T-helper 2 cell (primary cell): ENCODE results near the gene RAPGEF3.

Experiments
- DNase-seq, 5 experiments: peaks; one replicate each; pipeline versions ENCODE4 v3.0.0 to v3.0.0-alpha.2; 2012 to 2022
- total RNA-seq, 2 donors: gene quantifications; one replicate each; lab custom pipeline; 2026; lab: John Stamatoyannopoulos, UW

The RAPGEF3 gene
- total RNA-seq = 0.62 to 0.67 reads per million in 2 donors

- peak; percentile 54 to 67 (median 61) for DNase-seq
These were observed at the start of gene RAPGEF3 for GRCh38 chr12:47758834-47759690. Gene RAPGEF3 (minus strand): TSS chr12:47758880. CDS start chr12:47758556, 324 bp downstream.

GRCh38 chr12:47808050-47808449, 49.4 kb upstream of the RAPGEF3 start:
- peak; percentile 33 to 89 (median 60) for DNase-seq

GRCh38 chr12:47807338-47807737, 48.7 kb upstream of the RAPGEF3 start:
- no peak for DNase-seq

- DNase-seq = no peak
These were observed 46.7 kb upstream of the RAPGEF3 start for GRCh38 chr12:47805417-47805816.

GRCh38 chr12:47804171-47804570, 45.5 kb upstream of the RAPGEF3 start:
- no peak for DNase-seq

- no peak for DNase-seq
These were observed 44.7 kb upstream of the RAPGEF3 start for GRCh38 chr12:47803191-47803875.

- DNase-seq = peak in 1 of 5 experiments; percentile 40
These were observed 43.6 kb upstream of the RAPGEF3 start for GRCh38 chr12:47802312-47802711.

- DNase-seq = no peak
These were observed 43.2 kb upstream of the RAPGEF3 start for GRCh38 chr12:47801904-47802246.

GRCh38 chr12:47801170-47801903, 42.7 kb upstream of the RAPGEF3 start:
- no peak for DNase-seq

GRCh38 chr12:47800582-47800981, 41.9 kb upstream of the RAPGEF3 start:
- no peak for DNase-seq

GRCh38 chr12:47799357-47799955, 40.8 kb upstream of the RAPGEF3 start:
- DNase-seq = no peak

- DNase-seq = no peak
These were observed 39.8 kb upstream of the RAPGEF3 start for GRCh38 chr12:47798382-47798948.

- DNase-seq = peak in 2 of 5 experiments; percentile 25 to 44
These were observed 38.8 kb upstream of the RAPGEF3 start for GRCh38 chr12:47797441-47797840.

GRCh38 chr12:47795814-47796411, 37.2 kb upstream of the RAPGEF3 start:
- no peak for DNase-seq

- no peak for DNase-seq
These were observed 36.6 kb upstream of the RAPGEF3 start for GRCh38 chr12:47795121-47795813.

- no peak for DNase-seq
These were observed 36.0 kb upstream of the RAPGEF3 start for GRCh38 chr12:47794679-47795078.

GRCh38 chr12:47793015-47793681, 34.5 kb upstream of the RAPGEF3 start:
- no peak for DNase-seq

GRCh38 chr12:47791874-47792273, 33.2 kb upstream of the RAPGEF3 start:
- no peak for DNase-seq

- DNase-seq = no peak
These were observed 32.7 kb upstream of the RAPGEF3 start for GRCh38 chr12:47791351-47791746.

GRCh38 chr12:47790676-47791350, 32.1 kb upstream of the RAPGEF3 start:
- no peak for DNase-seq
